22Rv1 (cell line): ENCODE data around the gene PRR14.

Source experiments
- CTCF ChIP-seq: fragments of 450-650 bp; IDR thresholded peaks from 2 replicates; pipeline ENCODE4 v1.5.1; 2017; ENCODE audit warnings: mild to moderate bottlenecking
- ZFX ChIP-seq: fragments of 450-650 bp; IDR thresholded peaks from 2 replicates; pipeline ENCODE4 v1.6.1; 2017; ENCODE audit warnings: antibody characterized with exemption, borderline replicate concordance

- TF ChIP-seq CTCF (no peak), ZFX (no peak)
These were observed 6.5 kb downstream of the PRR14 start for GRCh38 chr16:30656974-30657865.
